GM12878 (cell line): ENCODE results near the gene DYDC1. TPM values are rescaled to one million over a fixed set of nuclear protein-coding genes. Genes with fewer than 3 reads are reported as not detected.

Source experiments
- ATAC-seq: fragments of 200-7000 bp; cut with Tn5 transposase; 3 replicates; pipeline ENCODE4 v1.9.1; 2020; ENCODE audit warnings: mild to moderate bottlenecking, moderate library complexity
- BruUV-seq: library from RNA; stranded (reverse); fragments of 400-500 nt; replicated peaks from 2 replicates; lab custom pipeline; 2021; lab: Mats Ljungman, UMichigan
- CTCF ChIA-PET: fragments of 300-600 bp; sonication (Branson Sonifier 250); formaldehyde crosslinking; extraction: SDS; loops from one replicate; lab custom pipeline; 2021; ENCODE audit warnings: inconsistent platforms; lab: Yijun Ruan, JAX
- POLR2A ChIA-PET: fragments of 350-600 bp; formaldehyde crosslinking; extraction: SDS; loops from one replicate; lab custom pipeline; 2021; ENCODE audit warnings: inconsistent platforms; lab: Charles Lee
- RAD21 ChIA-PET: fragments of 300-600 bp; sonication (Branson Sonifier 250); formaldehyde crosslinking; loops from one replicate; lab custom pipeline; 2023; ENCODE audit warnings: antibody characterized with exemption; ENCODE audit not compliant: unreplicated experiment; lab: Charles Lee
- SMC1A ChIA-PET: fragments of 300-600 bp; sonication (Branson Sonifier 250); formaldehyde crosslinking; loops from one replicate; lab custom pipeline; 2023; ENCODE audit not compliant: unreplicated experiment, uncharacterized antibody; lab: Charles Lee
- DNase-seq: peaks from one replicate; pipeline ENCODE4 v3.0.0-alpha.2; 2011; ENCODE audit warnings: low read depth, low spot score
- FAIRE-seq: peaks from 3 replicates; lab custom pipeline; 2011; peaks lifted over from hg19 to GRCh38; lab: Jason Lieb, UNC
- H2AFZ ChIP-seq: 2 replicates; pipeline ENCODE4 v1.6.0; 2011; ENCODE audit warnings: low read depth, low read length, control low read depth; ENCODE audit not compliant: control insufficient read depth
- H3K27ac ChIP-seq: 2 replicates; pipeline ENCODE4 v1.5.1; 2011; ENCODE audit warnings: control low read depth; ENCODE audit not compliant: control insufficient read depth, insufficient read depth
- H3K27me3 ChIP-seq, 2 experiments: replicated peaks in 1 of 2; 2 replicates each; pipeline versions ENCODE4 v1.6.0 to v1.6.1; 2011; ENCODE audit warnings: low read length in 1 of 2; ENCODE audit not compliant: control insufficient read depth in 2 of 2, insufficient read depth in 2 of 2
- H3K36me3 ChIP-seq, 2 experiments: 2 replicates each; pipeline ENCODE4 v1.5.1; 2011; ENCODE audit warnings: low read length in 1 of 2; ENCODE audit not compliant: control insufficient read depth in 2 of 2, insufficient read depth in 2 of 2
- H3K4me1 ChIP-seq: 2 replicates; pipeline ENCODE4 v1.6.1; 2011; ENCODE audit warnings: mild to moderate bottlenecking, low read length, moderate library complexity, mixed read lengths; ENCODE audit not compliant: control insufficient read depth, insufficient read depth
- H3K4me2 ChIP-seq: 2 replicates; pipeline ENCODE4 v1.6.0; 2011; ENCODE audit warnings: control low read depth; ENCODE audit not compliant: control insufficient read depth, insufficient read depth
- H3K4me3 ChIP-seq: fragments of 200-600 bp; sonication (generic); 2 replicates; pipeline ENCODE4 v1.5.1; 2016
- H3K79me2 ChIP-seq: 2 replicates; pipeline ENCODE4 v1.6.0; 2011; ENCODE audit warnings: low read length; ENCODE audit not compliant: control insufficient read depth, insufficient read depth
- H3K9ac ChIP-seq: 2 replicates; pipeline ENCODE4 v1.8.0; 2011; ENCODE audit warnings: low read length, control low read depth, mixed read lengths; ENCODE audit not compliant: control insufficient read depth, insufficient read depth
- H3K9me3 ChIP-seq: replicated peaks from 3 replicates; pipeline ENCODE4 v1.5.1; 2011; ENCODE audit warnings: mild to moderate bottlenecking, low read length; ENCODE audit not compliant: control insufficient read depth, insufficient read depth
- H4K20me1 ChIP-seq: 2 replicates; pipeline ENCODE4 v1.6.0; 2011; ENCODE audit not compliant: control insufficient read depth, insufficient read depth
- BHLHE40 ChIP-seq, 2 experiments: fragments of 450-650 bp in 1 of 2; IDR thresholded peaks; 2 replicates each; pipeline ENCODE4 v1.6.1; 2011 to 2017; ENCODE audit warnings: low read depth in 2 of 2, borderline replicate concordance in 1 of 2, improper control_type of control experiment in 1 of 2, low read length in 1 of 2, mild to moderate bottlenecking in 1 of 2
- CBX3 ChIP-seq: fragments of 200-600 bp; sonication (generic); IDR thresholded peaks from 2 replicates; pipeline ENCODE4 v1.6.1; 2016; ENCODE audit warnings: low read depth, borderline replicate concordance
- CREB1 ChIP-seq: IDR thresholded peaks from 2 replicates; pipeline ENCODE4 v1.6.1; 2012; ENCODE audit warnings: low read depth, mild to moderate bottlenecking, inconsistent platforms
- E2F4 ChIP-seq: IDR thresholded peaks from 2 replicates; pipeline ENCODE4 v1.6.1; 2012; ENCODE audit warnings: low read depth, low read length, improper control_type of control experiment
- E4F1 ChIP-seq: fragments of 450-650 bp; IDR thresholded peaks from 2 replicates; pipeline ENCODE4 v1.6.1; 2018; ENCODE audit warnings: borderline replicate concordance, mild to moderate bottlenecking; ENCODE audit not compliant: partially characterized antibody
- FOXK2 ChIP-seq: fragments of 450-650 bp; IDR thresholded peaks from 2 replicates; pipeline ENCODE4 v1.6.1; 2017; ENCODE audit warnings: mild to moderate bottlenecking, moderate library complexity
- GATAD2B ChIP-seq: fragments of 450-650 bp; conservative IDR thresholded peaks from 2 replicates; pipeline ENCODE4 v1.6.1; 2017; ENCODE audit warnings: low read depth, mild to moderate bottlenecking, moderate library complexity
- HCFC1 ChIP-seq: fragments of 150-350 bp; IDR thresholded peaks from 2 replicates; pipeline ENCODE4 v1.6.1; 2014; ENCODE audit warnings: low read length
- HDAC2 ChIP-seq: fragments of 200-600 bp; sonication (generic); IDR thresholded peaks from 2 replicates; pipeline ENCODE4 v1.6.1; 2017
- JUND ChIP-seq: IDR thresholded peaks from 2 replicates; pipeline ENCODE4 v1.6.1; 2012; ENCODE audit warnings: low read depth, mild to moderate bottlenecking, low read length, improper control_type of control experiment, moderate library complexity
- KAT2A ChIP-seq: conservative IDR thresholded peaks from 2 replicates; pipeline ENCODE4 v1.6.1; 2011; ENCODE audit warnings: low read depth, low read length; ENCODE audit not compliant: control insufficient read depth
- NFYA ChIP-seq: IDR thresholded peaks from 2 replicates; pipeline ENCODE4 v1.6.1; 2011; ENCODE audit warnings: low read depth, mild to moderate bottlenecking, low read length, improper control_type of control experiment, borderline replicate concordance
- RELA ChIP-seq: fragments of 450-650 bp; IDR thresholded peaks from 2 replicates; pipeline ENCODE4 v1.8.0; 2014; ENCODE audit warnings: borderline replicate concordance; ENCODE audit not compliant: partially characterized antibody
- STAT3 ChIP-seq: IDR thresholded peaks from 2 replicates; pipeline ENCODE4 v1.6.1; 2011; ENCODE audit warnings: low read depth, low read length, improper control_type of control experiment
- SUZ12 ChIP-seq: fragments of 200-600 bp; sonication (generic); IDR thresholded peaks from one replicate; pipeline ENCODE4 v1.6.1; 2018; ENCODE audit warnings: antibody characterized with exemption, mild to moderate bottlenecking; ENCODE audit not compliant: unreplicated experiment
- TCF12 ChIP-seq: IDR thresholded peaks from 2 replicates; pipeline ENCODE4 v1.6.1; 2011; ENCODE audit warnings: low read depth, mild to moderate bottlenecking, low read length
- TCF3 ChIP-seq: IDR thresholded peaks from 2 replicates; pipeline ENCODE4 v1.6.1; 2012; ENCODE audit warnings: low read depth, mild to moderate bottlenecking, low read length, borderline replicate concordance; ENCODE audit not compliant: insufficient read depth
- USF1 ChIP-seq: IDR thresholded peaks from 2 replicates; pipeline ENCODE4 v1.6.1; 2011; ENCODE audit warnings: borderline replicate concordance, low read depth, mild to moderate bottlenecking, moderate library complexity, mixed read lengths, low read length; ENCODE audit not compliant: insufficient read depth; ENCODE audit errors: extremely low read length
- ZNF207 ChIP-seq: fragments of 450-650 bp; IDR thresholded peaks from 2 replicates; pipeline ENCODE4 v1.6.1; 2014; ENCODE audit warnings: antibody characterized with exemption, mild to moderate bottlenecking, borderline replicate concordance
- WGBS: methylation state at CpG from one replicate; pipeline ENCODE4 v1.1.6; 2016; ENCODE audit warnings: low lambda C conversion rate; ENCODE audit not compliant: insufficient replicate concordance, insufficient coverage; ENCODE audit errors: missing lambda C conversion rate; 5-methylcytosine and 5-hydroxymethylcytosine counted together
- in situ Hi-C: fragments of 300-500 bp; cut with MboI; formaldehyde crosslinking; loops from 9 replicates; pipeline ENCODE4 v1.14.3; 2018; ENCODE audit warnings: mixed read lengths
- intact Hi-C: fragments of 100-400 bp; cut with micrococcal nuclease; formaldehyde crosslinking; loops from one replicate; pipeline ENCODE4 v1.14.2; 2022; ENCODE audit not compliant: unreplicated experiment
- polyA plus RNA-seq, 11 experiments: library from polyadenylated mRNA; depleted of rRNA in 4 of 11; unstranded in 6 of 11; stranded (reverse) in 5 of 11; fragments of >200 nt; fragmentation: Nextera tagmentation in 4 of 11; fragmentation: Illumina TruSeq in 1 of 11; extraction: Ambion mirVana in 4 of 11; extraction: Trizol in 1 of 11; gene quantifications; 1 replicate in 1 of 11; 2 replicates in 10 of 11; pipeline versions ENCODE4 v1.2.1 to v1.2.3, GENCODE V29; 2011 to 2016; ENCODE audit warnings: inconsistent platforms in 2 of 11, missing spikeins in 2 of 11, low read depth in 1 of 11
- total RNA-seq, 4 experiments: library from RNA; depleted of rRNA in 3 of 4; stranded (reverse); fragments of >200 nt in 3 of 4; fragmentation: Illumina TruSeq in 1 of 4; extraction: Trizol in 1 of 4; gene quantifications; 2 replicates each; pipeline versions ENCODE4 v1.2.1 to v1.2.3, GENCODE V29; 2013 to 2021

Gene DYDC1
- total and polyA plus RNA-seq, 10 of the 15 experiments (the other 5 are each of a cell fraction or from before 2014, with no cell fraction given), result not detected

GRCh38 chr10:80392250-80392649 is 35.7 kb upstream of the DYDC1 start:
- ChIA-PET CTCF (interaction anchor here (0.7 kb wide), 1 partner anchor 155 kb away, joined by 3 read pairs; no protein-coding TSS in a partner anchor), RAD21 (no interaction called here), POLR2A (no interaction called here), SMC1A (no interaction called here)
- ATAC-seq (no peak), FAIRE-seq (no peak), DNase-seq (no peak)
- Histone ChIP-seq H4K20me1 (no peaks in the 10 kb centered on the region), H3K9ac (no peak overlapping the region), H2AFZ (no peak overlapping the region), H3K27ac (no peak overlapping the region), H3K9me3 (no peaks in the 10 kb centered on the region), H3K4me2 (no peak overlapping the region), H3K27me3 (no peaks in the 10 kb centered on the region; a peak in 1 of 4 replicates), H3K36me3 (no peaks in the 10 kb centered on the region), H3K4me3 (no peak overlapping the region), H3K79me2 (no peaks in the 10 kb centered on the region), H3K4me1 (no peaks in the 10 kb centered on the region)
- TF ChIP-seq FOXK2 (no peak), CREB1 (no peak), HDAC2 (no peak), TCF12 (no peak), NFYA (no peak), BHLHE40 (IDR thresholded peaks at IDR 0.05; ENCODE audit: borderline replicate concordance in 1 of 2, low read depth in 2 of 2, low read length in 1 of 2) (no peak), KAT2A (no peak), RELA (no peak), ZNF207 (no peak), GATAD2B (no peak), TCF3 (no peak), E4F1 (no peak), CBX3 (no peak), HCFC1 (no peak), USF1 (no peak), STAT3 (no peak), JUND (no peak), E2F4 (no peak), SUZ12 (no peak)
- intact Hi-C loops, result no loop called here
- in situ Hi-C loops, result no loop called here
- WGBS, result 32% methylated on average over 6 of the region's 6 CpGs
- no TSS peak for BruUV-seq
